Measurements from ENCODE around the gene QSOX2.
"Not testable (repeated sequence)": the region's sequence is repeated elsewhere in the genome, so short reads cannot be mapped to it uniquely, and the experiment has no call there.

QSOX2 gene

GRCh38 chr9:136268318-136268717, 22.7 kb upstream of the QSOX2 start:
- Histone ChIP-seq H3K27me3 (replicated peaks; ENCODE audit: insufficient read depth, low read length) (peaks cover 91% of the 10 kb centered on the region), H3K4me2 (ENCODE audit: low read depth, low read length) (no peak overlapping the region), H3F3A (ENCODE audit: insufficient read depth, low read length) (no peaks in the 10 kb centered on the region), H3K9ac (ENCODE audit: low read length) (no peak overlapping the region), H3K9me3 (replicated peaks; ENCODE audit: insufficient read depth, low read length) (no peaks in the 10 kb centered on the region), H3K36me3 (replicated peaks; ENCODE audit: insufficient read depth, low read length) (no peaks in the 10 kb centered on the region), H3K79me2 (ENCODE audit: low read length) (no peaks in the 10 kb centered on the region), H4K20me1 (ENCODE audit: insufficient read depth, low read length) (no peaks in the 10 kb centered on the region), H3K9me2 (replicated peaks; ENCODE audit: insufficient read depth, low read length) (no peaks in the 10 kb centered on the region), H3K27ac (ENCODE audit: low read length) (no peak overlapping the region), H3K4me1 (ENCODE audit: low read length) (no peaks in the 10 kb centered on the region), H2AFZ (ENCODE audit: low read length) (no peak overlapping the region), H3K4me3 (ENCODE audit: low read length) (no peak overlapping the region)
- TF ChIP-seq CTCF (IDR thresholded peaks at IDR 0.05; ENCODE audit: low read length) (no peak), EZH2phosphoT487 (IDR thresholded peaks at IDR 0.05; ENCODE audit: low read length) (no peak), EZH2 (optimal IDR thresholded peaks at IDR 0.05; ENCODE audit: low read depth, low read length) (no peak)
- no peak for DNase-seq

DNA sequence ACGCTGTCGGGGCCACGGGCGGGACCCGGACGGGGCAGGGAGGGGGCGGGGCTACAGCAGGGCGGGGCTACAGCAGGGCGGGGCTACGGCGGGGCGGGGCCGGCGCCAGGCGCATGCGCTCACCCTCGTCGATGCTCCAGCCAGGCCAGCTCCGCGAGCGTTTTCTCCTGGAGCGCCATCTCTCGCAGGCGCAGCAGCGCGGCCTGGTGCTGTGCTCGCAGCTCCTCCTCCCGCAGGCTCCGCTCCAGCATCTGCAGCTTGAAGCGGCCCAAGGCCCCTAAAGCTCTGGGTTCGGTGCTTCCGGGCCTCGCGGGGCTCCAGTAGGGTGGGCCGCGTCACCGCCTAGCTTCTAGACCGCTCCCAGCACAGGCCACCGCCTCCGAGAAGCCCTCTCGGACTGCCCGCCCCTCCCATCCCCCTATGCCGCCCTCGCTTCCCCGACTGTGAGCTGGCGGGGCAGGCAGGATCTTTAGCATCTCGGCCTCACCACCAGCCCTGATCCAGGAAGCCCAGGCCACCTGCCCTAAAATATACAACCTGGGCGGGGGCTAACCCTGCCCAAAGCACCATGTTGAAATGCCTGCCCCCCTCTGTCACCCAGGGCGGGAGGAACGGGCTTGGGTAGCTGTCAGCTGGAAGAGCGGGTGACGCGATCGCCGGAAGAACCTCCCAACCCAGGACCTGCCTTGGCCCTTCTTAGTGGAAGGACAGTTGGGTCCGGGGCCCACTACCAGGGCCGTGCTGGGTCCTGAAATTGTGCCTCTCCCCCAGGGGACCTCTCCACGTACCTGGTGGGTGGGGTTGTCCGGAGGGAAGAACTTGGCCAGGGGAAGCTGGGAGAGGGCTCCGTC, 21.9 kb upstream of the QSOX2 start:
- Histone ChIP-seq H3K9me2 (replicated peaks; ENCODE audit: insufficient read depth, low read length) (no peaks in the 10 kb centered on the region), H3K27ac (ENCODE audit: low read length) (no peak overlapping the region), H3K36me3 (replicated peaks; ENCODE audit: insufficient read depth, low read length) (no peaks in the 10 kb centered on the region), H3K4me2 (ENCODE audit: low read depth, low read length) (peak overlapping the region; percentile 92; the same call in 1 of the 2 replicates), H3K4me1 (ENCODE audit: low read length) (no peaks in the 10 kb centered on the region), H3K79me2 (ENCODE audit: low read length) (no peaks in the 10 kb centered on the region), H4K20me1 (ENCODE audit: insufficient read depth, low read length) (no peaks in the 10 kb centered on the region), H3K9me3 (replicated peaks; ENCODE audit: insufficient read depth, low read length) (no peaks in the 10 kb centered on the region), H2AFZ (ENCODE audit: low read length) (peak overlapping the region; percentile 89), H3F3A (ENCODE audit: insufficient read depth, low read length) (no peaks in the 10 kb centered on the region), H3K27me3 (replicated peaks; ENCODE audit: insufficient read depth, low read length) (peaks cover 90% of the 10 kb centered on the region), H3K9ac (ENCODE audit: low read length) (no peak overlapping the region), H3K4me3 (ENCODE audit: low read length) (peak overlapping the region; percentile 57)
- peak; percentile 84 for DNase-seq
- TF ChIP-seq CTCF (IDR thresholded peaks at IDR 0.05; ENCODE audit: low read length) (peak; percentile 14; the same call in 1 of the 2 replicates), EZH2phosphoT487 (IDR thresholded peaks at IDR 0.05; ENCODE audit: low read length) (no peak)

DNA sequence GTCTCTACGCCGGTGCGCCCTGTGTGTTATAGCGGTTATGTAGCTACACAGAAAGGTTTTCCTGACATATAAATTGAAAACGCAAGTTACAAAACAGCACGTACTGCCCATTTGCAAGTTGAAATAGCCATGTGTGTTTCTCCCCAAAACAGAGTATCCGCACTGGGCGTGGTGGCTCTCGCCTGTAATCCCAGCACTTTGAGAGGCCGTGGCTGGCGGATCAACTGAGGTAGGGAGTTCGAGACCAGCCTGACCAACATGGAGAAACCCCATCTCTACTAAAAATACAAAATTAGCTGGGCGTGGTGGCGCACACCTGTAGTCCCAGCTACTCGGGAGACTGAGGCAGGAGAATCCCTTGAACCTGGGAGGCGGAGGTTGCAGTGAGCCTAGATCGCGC, 21.0 kb upstream of the QSOX2 start:
- not testable (repeated sequence) for H3K79me2 ChIP-seq (ENCODE audit: low read length); H3K27ac ChIP-seq (ENCODE audit: low read length); H3K9ac ChIP-seq (ENCODE audit: low read length); H3K9me2 ChIP-seq (replicated peaks; ENCODE audit: insufficient read depth, low read length); H3F3A ChIP-seq (ENCODE audit: insufficient read depth, low read length); DNase-seq; H4K20me1 ChIP-seq (ENCODE audit: insufficient read depth, low read length); H3K4me1 ChIP-seq (ENCODE audit: low read length); H3K36me3 ChIP-seq (replicated peaks; ENCODE audit: insufficient read depth, low read length); H3K9me3 ChIP-seq (replicated peaks; ENCODE audit: insufficient read depth, low read length)
- peak overlapping the region; percentile 70; the same call in 1 of the 2 replicates for H3K4me2 ChIP-seq (ENCODE audit: low read depth, low read length)
- peaks cover 91% of the 10 kb centered on the region for H3K27me3 ChIP-seq (replicated peaks; ENCODE audit: insufficient read depth, low read length)
- peak overlapping the region; percentile 57 for H3K4me3 ChIP-seq (ENCODE audit: low read length)
- peak overlapping the region; percentile 77 for H2AFZ ChIP-seq (ENCODE audit: low read length)
